GM13976 (cell line): ENCODE results near the gene MOV10L1.

ENCODE experiments used
- DNase-seq: peaks from one replicate; pipeline ENCODE4 v3.0.0; 2012; ENCODE audit warnings: low spot score
- CTCF ChIP-seq: IDR thresholded peaks from 2 replicates; pipeline ENCODE4 v1.5.1; 2012; ENCODE audit warnings: borderline replicate concordance, mild to moderate bottlenecking; ENCODE audit not compliant: insufficient read depth; ENCODE audit errors: extremely low read depth, missing control alignments, control extremely low read depth
- in situ Hi-C: fragments of 300-500 bp; cut with MboI; formaldehyde crosslinking; loops from one replicate; pipeline ENCODE4 v1.12.0; 2022; ENCODE audit warnings: low sequenced_read_pairs, mixed read lengths, inconsistent platforms; ENCODE audit not compliant: unreplicated experiment

The MOV10L1 gene

GRCh38 chr22:50107529-50107928 is 17.7 kb downstream of the MOV10L1 start:
- in situ Hi-C loops = no loop called here
- TF ChIP-seq CTCF = no peak
- no peak for DNase-seq

GRCh38 chr22:50111056-50111455 is 21.2 kb downstream of the MOV10L1 start:
- no peak for DNase-seq
- no peak for TF ChIP-seq CTCF
- in situ Hi-C loops = no loop called here

GRCh38 chr22:50112151-50113118 is 22.6 kb downstream of the MOV10L1 start:
- in situ Hi-C loops = no loop called here
- DNase-seq = peak; percentile 39
- TF ChIP-seq CTCF = no peak

GRCh38 chr22:50114221-50115021 is 24.6 kb downstream of the MOV10L1 start:
- DNase-seq = no peak
- no peak for TF ChIP-seq CTCF
- in situ Hi-C loops = no loop called here

- in situ Hi-C loops = no loop called here
- no peak for TF ChIP-seq CTCF
- DNase-seq = no peak
These were observed 25.9 kb downstream of the MOV10L1 start for GRCh38 chr22:50115693-50116092.

GRCh38 chr22:50117168-50117762 is 27.5 kb downstream of the MOV10L1 start:
- in situ Hi-C loops = no loop called here
- TF ChIP-seq CTCF = no peak
- no peak for DNase-seq
